ENCODE results near the gene PTPRN2. TPM values are rescaled to one million over a fixed set of nuclear protein-coding genes. Genes with fewer than 3 reads are reported as not detected.

The PTPRN2 gene
- total and polyA plus RNA-seq, 2 of the 8 experiments (the other 6 are each of a cell fraction or from before 2014, with no cell fraction given): 2.6 to 4.5 TPM

DNA sequence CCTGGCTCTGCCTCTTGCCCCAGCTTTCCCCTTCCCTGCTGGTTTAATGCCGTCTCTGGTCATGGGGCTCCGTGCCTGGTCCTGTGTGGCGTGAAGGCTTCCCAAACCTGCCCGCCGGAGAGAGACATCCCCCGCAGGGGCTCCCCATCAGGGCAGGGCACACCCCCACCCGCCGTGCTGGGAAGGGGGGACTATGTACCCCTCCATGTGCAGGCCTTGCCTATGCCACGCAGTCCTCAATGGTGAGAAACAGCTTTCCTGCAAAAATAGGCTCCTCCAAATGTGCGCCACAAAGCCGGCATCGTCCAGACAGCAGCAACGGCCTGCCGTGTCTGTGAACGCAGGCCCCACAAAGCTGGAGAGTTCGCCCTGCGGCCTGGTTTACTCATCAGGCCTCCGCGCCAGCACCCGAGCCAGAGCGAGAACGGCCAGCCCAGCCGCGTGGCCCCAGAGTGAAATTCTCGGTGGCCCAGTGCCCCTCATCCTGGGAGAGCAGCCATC lies 937.4 kb downstream of the PTPRN2 start (continued):
- TF ChIP-seq KDM1A (IDR thresholded peaks at IDR 0.05; ENCODE audit: borderline replicate concordance, low read length): no peak

All from H1 (cell line).